IMR-90 (cell line): ENCODE measurements around the gene NOS1AP. TPM values are rescaled to one million over a fixed set of nuclear protein-coding genes. Genes with fewer than 3 reads are reported as not detected.

Experiments
- ATAC-seq: fragments of 200-7000 bp; cut with Tn5 transposase; 2 replicates; pipeline ENCODE4 v1.9.1; 2020; ENCODE audit warnings: low read depth, mild to moderate bottlenecking, moderate library complexity
- BruUV-seq: library from RNA; stranded (reverse); fragments of 400-500 nt; replicated peaks from 2 replicates; lab custom pipeline; 2021; lab: Mats Ljungman, UMichigan
- CTCF ChIA-PET: fragments of 300-600 bp; formaldehyde crosslinking; extraction: SDS; loops from one replicate; lab custom pipeline; 2021; ENCODE audit warnings: antibody characterized with exemption; lab: Yijun Ruan, JAX
- POLR2A ChIA-PET: fragments of 300-600 bp; sonication (Branson Sonifier 250); formaldehyde crosslinking; loops from one replicate; lab custom pipeline; 2022; ENCODE audit warnings: antibody characterized with exemption; ENCODE audit not compliant: unreplicated experiment; lab: Charles Lee
- DNase-seq: peaks from one replicate; pipeline ENCODE4 v3.0.0; 2013
- H2AFZ ChIP-seq: replicated peaks from 2 replicates; pipeline ENCODE3; 2013; ENCODE audit warnings: low read length, mild to moderate bottlenecking; ENCODE audit not compliant: poor library complexity
- H2AK5ac ChIP-seq: 2 replicates; pipeline ENCODE4 v1.6.1; 2013; ENCODE audit warnings: low read depth, low read length, inconsistent platforms
- H2AK9ac ChIP-seq: replicated peaks from 2 replicates; pipeline ENCODE3; 2013; ENCODE audit warnings: mild to moderate bottlenecking, low read depth, low read length, moderate library complexity; ENCODE audit not compliant: poor library complexity
- H2BK120ac ChIP-seq: 2 replicates; pipeline ENCODE4 v1.6.1; 2013; ENCODE audit warnings: low read depth, low read length, inconsistent platforms
- H2BK15ac ChIP-seq: 3 replicates; pipeline ENCODE4 v1.6.1; 2013; ENCODE audit warnings: low read depth, low read length, inconsistent platforms
- H2BK20ac ChIP-seq: 2 replicates; pipeline ENCODE4 v1.6.1; 2013; ENCODE audit warnings: low read depth, mild to moderate bottlenecking, inconsistent platforms, low read length, moderate library complexity
- H2BK5ac ChIP-seq: 2 replicates; pipeline ENCODE4 v1.6.1; 2013; ENCODE audit warnings: mild to moderate bottlenecking, low read depth, low read length, inconsistent platforms; ENCODE audit not compliant: poor library complexity, severe bottlenecking
- H3K14ac ChIP-seq: replicated peaks from 2 replicates; pipeline ENCODE4 v1.6.1; 2013; ENCODE audit warnings: low read depth, low read length, inconsistent platforms
- H3K18ac ChIP-seq: 2 replicates; pipeline ENCODE4 v1.6.1; 2013; ENCODE audit warnings: low read depth, low read length, control low read depth
- H3K23ac ChIP-seq: 2 replicates; pipeline ENCODE4 v1.6.1; 2013; ENCODE audit warnings: low read depth, low read length, inconsistent platforms
- H3K27ac ChIP-seq: 2 replicates; pipeline ENCODE4 v1.5.1; 2013; ENCODE audit warnings: mild to moderate bottlenecking, control low read depth, low read length; ENCODE audit not compliant: insufficient read depth
- H3K27me3 ChIP-seq: 2 replicates; pipeline ENCODE4 v1.6.1; 2013; ENCODE audit warnings: low read length; ENCODE audit not compliant: control insufficient read depth, insufficient read depth
- H3K36me3 ChIP-seq: 2 replicates; pipeline ENCODE4 v1.6.1; 2013; ENCODE audit warnings: low read length, mixed read lengths; ENCODE audit not compliant: control insufficient read depth, insufficient read depth
- H3K4ac ChIP-seq: 2 replicates; pipeline ENCODE4 v1.6.1; 2013; ENCODE audit warnings: low read depth, low read length, inconsistent platforms
- H3K4me1 ChIP-seq: 2 replicates; pipeline ENCODE4 v1.6.1; 2013; ENCODE audit warnings: low read length, mixed read lengths; ENCODE audit not compliant: control insufficient read depth, insufficient read depth
- H3K4me2 ChIP-seq: 2 replicates; pipeline ENCODE4 v1.6.1; 2013; ENCODE audit warnings: low read depth, mild to moderate bottlenecking, control low read depth, low read length, moderate library complexity
- H3K4me3 ChIP-seq: 2 replicates; pipeline ENCODE4 v1.5.1; 2013; ENCODE audit warnings: low read depth, mild to moderate bottlenecking, control low read depth, low read length, moderate library complexity; ENCODE audit not compliant: insufficient read depth
- H3K56ac ChIP-seq: 2 replicates; pipeline ENCODE4 v1.6.1; 2013; ENCODE audit warnings: low read length, inconsistent platforms; ENCODE audit not compliant: insufficient read depth; ENCODE audit errors: extremely low read depth
- H3K79me1 ChIP-seq, 2 experiments: 2 replicates each; pipeline ENCODE4 v1.6.1; 2013; ENCODE audit warnings: low read length in 2 of 2, inconsistent platforms in 1 of 2, low read depth in 1 of 2
- H3K9ac ChIP-seq: 2 replicates; pipeline ENCODE4 v1.6.1; 2013; ENCODE audit warnings: low read depth, low read length, control low read depth
- H3K9me1 ChIP-seq: 2 replicates; pipeline ENCODE4 v1.6.1; 2013; ENCODE audit warnings: low read length, inconsistent platforms; ENCODE audit not compliant: insufficient read depth
- H3K9me3 ChIP-seq: 2 replicates; pipeline ENCODE4 v1.6.1; 2013; ENCODE audit warnings: low read length; ENCODE audit not compliant: control insufficient read depth, insufficient read depth
- H4K20me1 ChIP-seq: 2 replicates; pipeline ENCODE4 v1.6.1; 2013; ENCODE audit warnings: low read length, inconsistent platforms; ENCODE audit not compliant: insufficient read depth
- H4K5ac ChIP-seq: 2 replicates; pipeline ENCODE4 v1.6.1; 2013; ENCODE audit warnings: mild to moderate bottlenecking, low read depth, low read length, control low read depth
- H4K8ac ChIP-seq, 2 experiments: 2 replicates each; pipeline ENCODE4 v1.6.1; 2013; ENCODE audit warnings: low read depth in 2 of 2, low read length in 2 of 2, control low read depth in 1 of 2, inconsistent platforms in 1 of 2
- H4K91ac ChIP-seq: 2 replicates; pipeline ENCODE4 v1.6.1; 2013; ENCODE audit warnings: low read depth, low read length, inconsistent platforms; ENCODE audit not compliant: insufficient read depth
- CEBPB ChIP-seq: IDR thresholded peaks from 2 replicates; pipeline ENCODE4 v1.6.1; 2012; ENCODE audit warnings: low read depth, low read length, improper control_type of control experiment
- ELK1 ChIP-seq: fragments of 150-350 bp; IDR thresholded peaks from 2 replicates; pipeline ENCODE4 v1.6.1; 2016; ENCODE audit warnings: low read depth, mild to moderate bottlenecking, low read length, moderate library complexity, borderline replicate concordance
- MAZ ChIP-seq: IDR thresholded peaks from 2 replicates; pipeline ENCODE4 v1.6.1; 2012; ENCODE audit warnings: low read depth, mild to moderate bottlenecking, low read length, improper control_type of control experiment, moderate library complexity, borderline replicate concordance
- MXI1 ChIP-seq: IDR thresholded peaks from 2 replicates; pipeline ENCODE4 v1.6.1; 2012; ENCODE audit warnings: low read depth, mild to moderate bottlenecking, low read length, moderate library complexity, borderline replicate concordance
- NFE2L2 ChIP-seq: fragments of 150-350 bp; IDR thresholded peaks from 2 replicates; pipeline ENCODE4 v1.6.1; 2016; ENCODE audit warnings: low read depth, mild to moderate bottlenecking, low read length
- POLR2A ChIP-seq: IDR thresholded peaks from 2 replicates; pipeline ENCODE4 v1.6.1; 2012; ENCODE audit warnings: mild to moderate bottlenecking, low read depth, low read length
- RAD21 ChIP-seq: IDR thresholded peaks from 2 replicates; pipeline ENCODE4 v1.6.1; 2012; ENCODE audit warnings: low read length, improper control_type of control experiment
- WGBS, 2 experiments: methylation state at CpG; one replicate each; pipeline versions ENCODE4 v1.1.5 to v1.1.7; 2013; ENCODE audit warnings: missing lambda C conversion rate in 2 of 2; ENCODE audit not compliant: insufficient read length in 1 of 2; ENCODE audit errors: extremely low coverage in 2 of 2; 5-methylcytosine and 5-hydroxymethylcytosine counted together
- dilution Hi-C: fragments of 300-500 bp; cut with HindIII; formaldehyde crosslinking; loops from one replicate; pipeline ENCODE4 v1.14.3; 2018; ENCODE audit warnings: low sequenced_read_pairs; ENCODE audit not compliant: unreplicated experiment
- in situ Hi-C: fragments of 300-500 bp; cut with MboI; formaldehyde crosslinking; loops from 3 replicates; pipeline ENCODE4 v1.14.3; 2019; ENCODE audit warnings: low sequenced_read_pairs, inconsistent platforms, mixed read lengths
- intact Hi-C: fragments of 100-400 bp; cut with micrococcal nuclease; formaldehyde crosslinking; loops from 2 replicates; pipeline ENCODE4 v1.10.0; 2022
- polyA plus RNA-seq, 3 experiments: library from polyadenylated mRNA; depleted of rRNA; stranded (reverse); fragments of >200 nt; gene quantifications; 2 replicates each; pipeline ENCODE4 v1.2.3, GENCODE V29; 2012; ENCODE audit warnings: low replicate concordance in 1 of 3
- total RNA-seq: library from RNA; depleted of rRNA; stranded (reverse); fragments of >200 nt; gene quantifications from 2 replicates; pipeline ENCODE4 v1.2.3, GENCODE V29; 2012

NOS1AP gene
- total and polyA plus RNA-seq, 2 of the 4 experiments (the other 2 are of a cell fraction), result 0.18 to 0.19 TPM

- Histone ChIP-seq H3K4ac (no peak overlapping the region), H3K4me3 (no peak overlapping the region), H4K20me1 (no peaks in the 10 kb centered on the region), H3K56ac (no peak overlapping the region), H2BK120ac (no peak overlapping the region), H3K27me3 (peaks cover 15% of the 10 kb centered on the region), H4K91ac (no peak overlapping the region), H3K27ac (no peak overlapping the region), H3K9ac (no peak overlapping the region), H3K18ac (no peak overlapping the region), H3K23ac (no peak overlapping the region), H3K4me1 (no peaks in the 10 kb centered on the region), H2AK9ac (no peak overlapping the region), H4K8ac (no peak overlapping the region), H3K4me2 (no peak overlapping the region), H3K9me3 (no peaks in the 10 kb centered on the region), H2AK5ac (no peak overlapping the region), H2BK5ac (no peak overlapping the region), H3K9me1 (no peaks in the 10 kb centered on the region), H4K5ac (no peak overlapping the region), H2BK15ac (no peak overlapping the region), H3K14ac (no peak overlapping the region), H2AFZ (no peak overlapping the region), H3K36me3 (no peaks in the 10 kb centered on the region), H2BK20ac (no peak overlapping the region), H3K79me1 (no peaks in the 10 kb centered on the region)
- WGBS, 2 experiments, result no CpG with 5 or more reads among the region's 3 CpGs
- no TSS peak for BruUV-seq
- ATAC-seq (no peak), DNase-seq (no peak)
- intact Hi-C loops (no loop called here), dilution Hi-C loops (no loop called here), in situ Hi-C loops (no loop called here)
- CTCF ChIA-PET, result interaction anchor here (2.0 kb wide), 1 partner anchor 13 kb away, joined by 8 read pairs; no protein-coding TSS in a partner anchor
- POLR2A ChIA-PET, result no interaction called here
- TF ChIP-seq RAD21 (no peak), NFE2L2 (no peak), MXI1 (no peak), ELK1 (no peak), MAZ (no peak), POLR2A (no peak), CEBPB (no peak)
These were observed 301.2 kb downstream of the NOS1AP start for GRCh38 chr1:162370721-162371120.
